Stimulated activated CD4-positive, alpha-beta T cell treated with anti-CD3 and anti-CD28 coated beads, Interleukin-4, amount 100 ng/mL, for 1 hour (primary cell): Measurements from ENCODE around the gene NR2F1.
A peak's percentile ranks its signal among the peaks of the same experiment; 100 is the strongest.

Experiments
- DNase-seq: peaks from one replicate; pipeline ENCODE4 v3.0.0-alpha.2; 2020

Gene NR2F1

DNA sequence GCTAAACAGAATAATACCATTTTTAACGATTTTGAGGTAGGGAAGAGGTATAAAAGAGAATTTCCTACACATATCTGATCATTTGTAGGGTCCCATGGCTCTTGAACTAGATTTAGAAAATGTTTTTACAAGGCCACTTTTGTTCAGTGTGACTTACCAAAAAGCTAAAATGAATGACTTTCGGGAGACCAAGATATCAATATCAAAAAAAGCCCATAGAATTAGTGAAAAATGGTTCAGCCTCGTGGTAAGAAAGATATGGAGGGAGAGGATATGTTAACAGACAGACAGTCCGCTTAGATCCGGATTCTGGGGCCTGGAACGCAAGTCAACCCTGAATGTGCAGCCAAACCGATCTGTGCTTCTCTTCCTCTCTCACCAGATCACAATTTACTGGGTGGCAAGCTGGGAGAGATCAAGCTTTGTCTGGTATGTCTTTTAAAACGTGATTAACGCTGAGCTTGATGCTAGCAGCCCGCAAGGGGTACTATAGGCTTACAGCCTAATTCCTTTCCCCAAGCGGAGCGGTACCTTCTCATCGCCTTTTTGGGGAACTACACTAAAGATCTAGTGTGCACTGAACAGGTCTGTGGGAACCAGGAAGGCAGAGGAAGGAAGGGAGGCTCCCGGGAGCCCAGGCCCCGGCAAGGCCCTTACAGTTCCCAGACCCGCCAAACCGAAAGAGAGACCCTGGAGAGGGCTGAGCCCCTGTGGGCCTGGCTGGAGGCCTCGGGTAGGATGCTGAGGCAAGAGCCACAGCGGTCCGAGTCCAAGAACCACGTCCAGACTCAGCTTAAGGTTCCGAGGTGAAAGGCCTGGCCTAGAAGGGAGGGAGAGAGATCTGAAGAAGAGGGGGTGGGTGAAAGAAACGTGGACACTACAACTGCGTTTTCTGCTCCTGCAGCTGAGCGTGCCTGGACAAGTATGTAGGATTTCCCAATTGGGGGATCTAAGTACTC lies 4.9 kb upstream of the NR2F1 start:
- no peak for DNase-seq

DNA sequence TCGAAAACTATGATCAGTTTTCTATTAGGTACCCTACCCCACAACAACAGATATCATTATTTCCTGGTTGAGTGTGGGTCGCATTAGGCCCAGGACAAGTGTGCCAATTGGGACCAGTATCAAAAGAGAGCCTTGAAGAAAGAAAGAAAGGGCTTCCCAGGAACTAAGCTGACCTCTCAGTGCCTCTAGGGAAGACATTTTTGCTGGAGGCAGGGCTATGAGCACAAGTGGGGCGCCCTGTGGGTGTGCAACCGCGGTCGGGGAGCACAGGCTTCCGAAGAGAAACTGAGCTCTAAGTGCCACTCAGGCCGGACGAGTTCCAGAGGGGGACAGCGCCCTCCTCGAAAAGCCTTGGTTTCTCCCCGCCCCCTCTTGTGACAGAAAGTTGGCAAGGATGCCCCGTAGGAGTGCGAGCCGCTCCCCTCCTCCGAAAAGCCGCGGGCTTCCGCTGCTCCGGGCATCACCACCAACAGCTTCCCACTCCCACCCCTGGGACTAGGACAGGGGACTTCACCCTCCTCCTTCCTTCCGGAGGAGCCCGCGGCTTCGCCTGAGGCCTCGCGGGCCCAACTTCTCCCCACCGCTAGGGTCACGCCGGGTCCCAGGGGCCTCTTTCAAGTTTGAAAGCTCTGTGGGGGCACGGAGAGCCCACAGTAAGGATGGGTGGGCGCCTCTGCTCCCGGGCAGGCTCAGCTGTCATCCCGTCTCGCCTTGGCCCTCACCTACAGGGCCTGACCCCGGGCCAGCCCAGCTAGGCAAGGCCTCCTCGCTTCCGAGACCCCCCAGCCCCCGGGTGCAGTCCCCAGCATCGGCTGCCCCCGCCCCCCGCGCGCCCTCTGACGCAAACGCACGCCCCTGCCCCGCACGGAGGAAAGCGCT lies 4.0 kb upstream of the NR2F1 start:
- no peak for DNase-seq

DNA sequence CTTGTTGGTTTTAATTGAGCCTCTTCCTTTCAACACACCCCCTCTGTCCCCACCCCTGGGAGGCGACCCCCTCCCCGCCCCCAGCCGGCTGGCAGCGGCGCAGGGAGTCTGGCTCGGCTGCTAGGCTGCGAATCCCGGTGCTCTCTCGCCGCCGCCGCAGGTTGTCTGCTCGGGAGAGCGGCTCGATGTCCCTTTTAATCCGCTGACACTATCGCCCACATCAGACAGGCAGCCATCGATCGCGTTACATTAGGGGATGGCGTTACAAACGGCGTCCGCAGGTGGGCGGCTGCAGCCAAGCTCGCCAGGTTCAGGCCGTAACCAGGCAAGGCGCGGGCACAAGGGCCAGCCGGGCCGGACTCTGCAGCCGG lies 3.3 kb upstream of the NR2F1 start:
- no peak for DNase-seq

DNA sequence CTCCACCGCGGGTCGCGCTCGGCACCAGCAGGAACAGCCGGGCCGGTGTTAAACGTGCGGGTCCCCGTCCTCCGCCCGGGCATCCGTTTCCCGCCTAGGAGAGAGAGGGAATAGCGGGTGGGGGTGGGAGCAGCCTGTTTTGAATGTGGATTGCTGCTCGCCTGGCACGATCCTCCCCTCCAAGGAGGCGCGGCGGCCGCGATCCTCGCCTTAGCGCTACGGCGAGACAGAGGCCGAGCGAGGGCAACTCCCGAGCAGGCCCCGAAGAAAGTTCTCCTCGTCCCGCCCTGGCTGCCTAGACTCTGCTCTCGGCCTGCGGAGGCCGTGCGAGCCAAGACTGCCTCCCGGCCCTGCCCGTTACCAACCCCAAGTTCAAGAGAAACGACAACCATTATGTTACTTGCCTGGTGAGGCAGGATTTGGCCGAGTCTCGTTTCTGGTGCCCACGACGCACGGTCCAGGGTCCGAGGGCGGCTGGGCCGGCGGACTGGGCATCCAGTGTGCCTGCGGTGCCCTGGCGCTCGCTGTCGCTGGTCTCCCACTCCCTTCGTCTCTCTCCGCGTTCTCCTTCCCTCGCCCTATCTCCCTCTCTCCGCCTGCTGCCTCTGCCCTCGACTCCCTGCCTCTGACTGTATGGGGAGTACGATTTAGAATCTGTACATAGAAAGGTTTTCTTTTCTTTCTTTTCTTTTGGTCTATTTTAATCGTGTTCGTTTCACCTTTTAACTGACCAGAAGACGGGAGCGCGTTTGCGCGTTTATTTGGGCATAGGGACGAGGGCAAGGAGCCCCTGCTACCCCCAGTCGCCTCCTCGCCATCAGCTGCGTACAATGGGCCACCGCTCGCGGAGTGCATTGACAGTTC lies 2.7 kb upstream of the NR2F1 start:
- no peak for DNase-seq

DNA sequence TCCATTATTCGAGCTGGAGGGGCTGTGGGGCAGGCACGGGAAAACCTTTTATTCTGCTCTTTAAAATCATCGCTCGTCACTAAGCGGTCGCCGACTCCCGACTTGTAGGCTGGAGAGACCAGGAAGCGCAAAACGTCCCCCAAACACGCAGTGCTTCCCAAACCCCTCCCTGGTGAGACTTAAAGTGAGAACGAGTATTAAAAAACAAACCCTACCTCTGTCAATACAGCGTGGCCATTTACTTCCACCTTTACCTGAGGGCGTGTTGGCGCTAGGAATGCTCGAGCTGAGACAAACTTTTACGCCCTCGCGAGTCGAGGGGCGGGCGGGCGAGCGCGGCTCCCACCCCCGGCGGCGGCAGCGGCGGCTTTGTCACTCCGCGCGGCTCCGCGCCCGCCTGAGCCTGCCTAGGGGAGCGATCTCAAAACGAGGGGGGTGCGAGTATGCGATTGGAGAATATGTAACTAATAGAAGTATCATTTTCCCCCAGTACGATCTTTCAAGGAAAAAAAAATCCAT lies 2.0 kb upstream of the NR2F1 start, which contains the start of gene NR2F1-AS1:
NR2F1-AS1 (minus strand) TSS at position 293 of the 519 bp plus-strand sequence.
- no peak for DNase-seq

DNA sequence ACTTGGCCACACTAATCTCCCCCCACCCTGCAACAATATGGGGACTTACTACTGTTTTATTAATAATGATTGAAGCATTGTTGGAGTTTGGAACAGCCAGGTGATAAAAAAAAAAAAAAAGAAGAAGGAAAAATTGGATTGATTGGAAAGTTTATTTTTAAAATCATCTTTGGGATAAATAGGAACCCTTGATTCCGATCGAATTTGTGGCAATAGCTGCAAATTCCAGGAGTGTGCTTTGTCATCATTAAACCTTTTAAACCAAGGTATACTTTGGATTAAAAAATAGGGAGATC lies 907 bp upstream of the NR2F1 start:
- no peak for DNase-seq

DNA sequence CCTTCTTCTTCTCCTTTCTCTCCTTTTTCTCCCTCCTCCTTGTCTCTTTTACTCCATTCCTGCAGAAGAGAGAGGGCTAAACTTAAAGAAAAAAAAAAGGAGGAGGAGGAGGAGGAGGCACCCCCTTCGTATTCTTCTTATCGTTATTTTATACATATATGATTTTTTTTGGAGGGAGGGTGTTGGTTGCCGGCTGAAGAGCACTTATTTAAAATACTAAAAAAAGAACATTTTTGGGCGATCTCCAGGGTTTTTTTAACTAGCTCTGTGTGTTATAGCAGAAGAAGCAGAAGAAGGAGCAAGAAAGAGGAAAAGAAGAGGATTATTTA lies 381 bp downstream of the NR2F1 start:
- no peak for DNase-seq

DNA sequence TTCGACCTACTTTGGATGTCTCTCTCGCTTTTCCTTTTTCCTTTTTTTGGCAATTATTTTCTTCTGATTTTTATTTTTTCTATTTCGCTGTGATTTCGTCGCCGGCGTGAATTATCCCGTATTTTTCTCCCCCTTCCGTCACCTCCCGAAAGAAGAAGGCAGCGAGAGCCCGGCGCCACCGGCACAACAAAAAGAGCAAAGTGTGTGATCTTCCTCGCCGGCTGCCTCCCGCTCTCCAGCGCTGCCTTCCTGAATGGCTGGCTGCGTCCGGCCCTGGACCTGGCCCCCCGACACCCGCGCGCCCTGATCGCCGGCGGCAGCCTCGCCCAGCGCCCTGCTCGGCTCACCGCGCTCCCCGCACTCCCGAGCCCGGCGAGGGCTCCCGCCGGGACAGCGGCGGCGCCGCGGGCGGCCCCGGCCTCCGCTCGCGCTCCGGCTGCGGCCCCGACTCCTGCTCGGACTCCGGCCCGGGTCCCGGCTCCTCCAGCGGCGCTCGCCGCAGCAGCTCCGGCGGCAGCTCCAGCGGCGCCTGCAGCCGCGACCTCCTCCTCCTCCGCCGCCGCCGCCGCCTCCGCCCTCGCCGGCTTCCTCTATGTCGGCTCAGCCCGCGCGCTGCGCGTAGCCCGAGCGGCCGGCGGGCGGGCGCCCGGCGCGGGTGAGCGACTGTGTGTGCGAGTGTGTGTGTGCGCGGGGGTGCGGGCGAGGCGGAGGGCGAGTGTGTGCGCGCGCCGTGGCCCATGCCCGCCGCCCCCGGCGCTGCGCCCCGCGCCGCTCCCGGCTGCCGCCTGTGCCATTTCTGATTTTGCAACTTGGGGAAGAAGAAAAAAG lies 960 bp downstream of the NR2F1 start:
- peak; percentile 47 for DNase-seq

DNA sequence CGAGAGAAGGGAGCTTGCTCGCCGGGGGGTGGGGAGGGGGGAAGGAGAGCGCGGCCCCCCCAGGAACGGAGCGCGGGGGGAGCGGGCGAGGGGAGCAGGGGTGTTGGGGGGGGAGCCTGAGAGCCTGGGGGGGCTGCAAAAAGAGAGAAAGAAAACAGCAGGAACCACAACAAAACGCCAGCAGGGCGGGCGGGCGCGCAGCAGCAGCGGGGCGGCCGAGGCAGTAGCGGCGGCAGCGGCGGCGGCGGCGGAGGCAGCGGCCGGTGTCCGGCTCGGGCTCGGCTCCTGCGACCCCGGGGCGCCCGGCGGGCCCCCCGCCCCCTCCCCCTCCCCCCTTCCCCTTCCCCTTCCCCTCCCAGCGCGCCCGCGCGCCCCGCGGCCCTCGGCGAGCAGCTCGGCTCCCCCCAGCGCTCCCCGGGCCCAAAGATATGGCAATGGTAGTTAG lies 1.6 kb downstream of the NR2F1 start:
- no peak for DNase-seq

DNA sequence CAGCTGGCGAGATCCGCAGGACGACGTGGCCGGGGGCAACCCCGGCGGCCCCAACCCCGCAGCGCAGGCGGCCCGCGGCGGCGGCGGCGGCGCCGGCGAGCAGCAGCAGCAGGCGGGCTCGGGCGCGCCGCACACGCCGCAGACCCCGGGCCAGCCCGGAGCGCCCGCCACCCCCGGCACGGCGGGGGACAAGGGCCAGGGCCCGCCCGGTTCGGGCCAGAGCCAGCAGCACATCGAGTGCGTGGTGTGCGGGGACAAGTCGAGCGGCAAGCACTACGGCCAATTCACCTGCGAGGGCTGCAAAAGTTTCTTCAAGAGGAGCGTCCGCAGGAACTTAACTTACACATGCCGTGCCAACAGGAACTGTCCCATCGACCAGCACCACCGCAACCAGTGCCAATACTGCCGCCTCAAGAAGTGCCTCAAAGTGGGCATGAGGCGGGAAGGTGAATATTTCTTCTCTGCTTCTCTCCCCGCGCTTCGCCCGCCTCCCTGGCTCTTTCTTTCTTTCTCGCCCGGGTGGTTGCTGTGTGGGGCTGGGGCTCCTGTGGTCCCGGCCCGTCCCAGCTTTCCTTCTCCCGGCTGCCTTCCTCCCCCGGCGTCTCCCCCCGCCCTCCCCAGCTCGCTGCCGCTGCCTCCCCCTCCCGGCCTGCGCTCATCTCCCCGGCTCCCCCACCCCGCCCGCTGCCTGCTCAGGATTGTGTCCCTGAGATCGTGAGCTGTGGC lies 2.2 kb downstream of the NR2F1 start:
- DNase-seq = no peak

DNA sequence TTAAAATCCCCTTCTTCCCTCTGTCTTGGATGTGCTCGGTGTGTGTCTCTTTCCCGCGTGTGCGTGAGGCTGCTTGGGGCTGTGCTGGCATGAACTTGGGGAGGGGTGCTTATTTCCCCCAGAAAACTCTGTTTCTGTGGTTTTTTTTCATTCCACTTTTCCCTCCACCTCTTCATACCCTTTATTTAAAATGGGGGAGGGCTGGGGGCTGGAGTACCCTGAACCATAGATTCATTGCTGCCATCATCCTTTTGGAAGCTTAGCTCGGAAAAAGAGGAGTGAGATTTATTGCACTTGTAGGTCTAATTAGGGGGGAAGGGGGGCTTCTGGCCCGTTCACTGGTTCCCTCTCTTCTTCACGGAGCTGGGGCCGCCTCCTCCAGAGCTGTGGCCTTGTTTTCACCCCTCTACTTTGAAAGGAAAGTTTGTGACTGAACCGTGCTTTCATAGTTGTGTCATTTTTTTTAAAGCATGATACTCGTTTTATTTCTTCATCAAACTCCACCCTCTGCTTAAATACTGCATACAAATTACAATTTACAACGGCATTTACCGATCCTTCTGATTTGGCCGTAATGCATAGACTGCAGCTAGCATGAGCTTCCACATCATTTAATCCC lies 2.9 kb downstream of the NR2F1 start:
- DNase-seq = no peak

DNA sequence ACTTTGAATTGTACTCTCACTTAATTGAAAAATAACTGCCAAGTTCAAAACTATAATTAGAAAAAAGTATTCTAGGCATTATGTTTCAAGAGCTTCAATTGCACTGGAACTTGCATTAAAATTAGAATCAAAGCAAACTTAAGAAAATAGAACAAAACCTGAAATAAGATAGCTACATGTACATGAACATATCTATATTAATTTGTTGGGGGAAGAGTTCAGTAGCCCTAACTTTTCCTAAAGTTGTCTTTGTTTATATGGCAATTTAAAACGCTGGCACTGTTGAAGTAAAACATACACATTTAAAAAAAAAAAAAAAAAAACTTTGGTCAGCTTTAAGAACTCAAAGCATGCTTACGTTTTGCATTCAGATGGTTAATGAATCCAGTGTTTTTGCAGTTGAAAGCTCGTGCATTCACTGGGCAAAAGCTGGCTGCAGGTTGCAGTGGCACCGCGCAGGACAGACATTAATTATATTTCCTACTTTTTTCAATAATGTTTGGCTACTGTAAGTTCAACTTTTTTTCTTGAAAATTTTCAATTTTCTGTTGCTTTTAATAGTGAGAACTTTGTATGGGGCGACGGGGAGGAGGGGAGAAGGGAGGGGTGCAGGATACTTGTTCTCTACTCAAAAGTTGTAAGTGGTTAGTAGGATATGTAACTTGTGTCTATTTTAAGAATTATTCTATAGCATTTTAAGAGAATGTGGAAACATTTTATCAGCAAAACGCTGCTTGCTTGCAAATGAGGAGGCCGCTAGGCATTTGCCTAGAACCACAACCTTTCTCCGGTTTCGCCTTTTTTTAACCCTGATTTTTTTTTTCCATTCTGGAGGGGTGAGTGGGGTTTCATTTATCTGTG lies 3.9 kb downstream of the NR2F1 start:
- no peak for DNase-seq

DNA sequence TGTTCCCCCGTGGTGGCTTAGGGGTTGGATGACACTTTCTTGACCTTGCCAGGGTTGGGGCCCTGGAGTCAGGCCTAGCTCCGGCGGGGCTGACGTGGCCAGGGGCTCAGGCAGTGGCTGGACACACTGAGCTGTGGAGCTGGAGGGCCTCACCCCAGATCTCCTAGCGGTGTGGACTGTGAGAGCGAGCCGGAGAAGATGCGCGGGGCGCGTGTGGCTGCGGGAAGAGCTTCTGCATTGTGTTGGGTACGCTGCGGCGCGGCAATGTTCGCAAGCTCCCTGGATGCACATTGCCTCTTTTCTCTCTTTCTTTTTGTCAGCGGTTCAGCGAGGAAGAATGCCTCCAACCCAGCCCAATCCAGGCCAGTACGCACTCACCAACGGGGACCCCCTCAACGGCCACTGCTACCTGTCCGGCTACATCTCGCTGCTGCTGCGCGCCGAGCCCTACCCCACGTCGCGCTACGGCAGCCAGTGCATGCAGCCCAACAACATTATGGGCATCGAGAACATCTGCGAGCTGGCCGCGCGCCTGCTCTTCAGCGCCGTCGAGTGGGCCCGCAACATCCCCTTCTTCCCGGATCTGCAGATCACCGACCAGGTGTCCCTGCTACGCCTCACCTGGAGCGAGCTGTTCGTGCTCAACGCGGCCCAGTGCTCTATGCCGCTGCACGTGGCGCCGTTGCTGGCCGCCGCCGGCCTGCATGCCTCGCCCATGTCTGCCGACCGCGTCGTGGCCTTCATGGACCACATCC lies 4.8 kb downstream of the NR2F1 start:
- no peak for DNase-seq

DNA sequence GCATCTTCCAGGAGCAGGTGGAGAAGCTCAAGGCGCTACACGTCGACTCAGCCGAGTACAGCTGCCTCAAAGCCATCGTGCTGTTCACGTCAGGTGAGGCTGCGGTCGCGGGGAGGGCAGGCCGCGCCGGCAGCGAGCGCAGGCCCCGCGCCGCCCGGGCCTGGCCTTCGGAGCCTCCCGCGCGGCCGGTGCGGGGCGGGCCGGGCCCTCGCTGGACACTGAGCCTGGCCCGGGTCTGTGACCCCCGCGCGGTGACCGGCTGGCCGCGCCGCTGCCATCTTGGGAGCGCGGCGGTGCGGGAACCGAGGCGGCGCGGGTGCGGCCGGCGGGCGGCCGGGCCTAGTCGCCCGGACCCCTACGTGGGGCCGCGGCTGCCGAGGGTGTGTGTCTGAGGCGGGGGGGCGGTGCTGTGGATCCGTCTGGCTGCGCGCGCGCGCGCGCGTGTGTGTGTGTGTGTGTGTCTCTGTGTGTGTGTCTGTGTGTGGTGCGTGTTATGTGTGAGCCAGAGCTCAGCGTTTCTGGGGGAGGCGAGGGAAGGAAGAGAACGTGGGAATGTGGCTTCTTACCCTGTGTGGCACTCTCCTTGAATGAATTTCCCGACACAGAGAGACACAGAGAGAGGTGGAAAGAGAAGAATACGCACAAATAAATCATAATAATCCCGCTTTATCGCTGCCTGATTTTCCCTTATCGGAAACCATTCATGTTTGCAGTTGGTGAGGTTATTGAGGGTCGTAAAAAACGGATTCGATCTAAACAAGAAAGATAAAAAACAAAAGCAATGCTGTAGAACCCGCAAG lies 5.5 kb downstream of the NR2F1 start:
- DNase-seq = no peak

DNA sequence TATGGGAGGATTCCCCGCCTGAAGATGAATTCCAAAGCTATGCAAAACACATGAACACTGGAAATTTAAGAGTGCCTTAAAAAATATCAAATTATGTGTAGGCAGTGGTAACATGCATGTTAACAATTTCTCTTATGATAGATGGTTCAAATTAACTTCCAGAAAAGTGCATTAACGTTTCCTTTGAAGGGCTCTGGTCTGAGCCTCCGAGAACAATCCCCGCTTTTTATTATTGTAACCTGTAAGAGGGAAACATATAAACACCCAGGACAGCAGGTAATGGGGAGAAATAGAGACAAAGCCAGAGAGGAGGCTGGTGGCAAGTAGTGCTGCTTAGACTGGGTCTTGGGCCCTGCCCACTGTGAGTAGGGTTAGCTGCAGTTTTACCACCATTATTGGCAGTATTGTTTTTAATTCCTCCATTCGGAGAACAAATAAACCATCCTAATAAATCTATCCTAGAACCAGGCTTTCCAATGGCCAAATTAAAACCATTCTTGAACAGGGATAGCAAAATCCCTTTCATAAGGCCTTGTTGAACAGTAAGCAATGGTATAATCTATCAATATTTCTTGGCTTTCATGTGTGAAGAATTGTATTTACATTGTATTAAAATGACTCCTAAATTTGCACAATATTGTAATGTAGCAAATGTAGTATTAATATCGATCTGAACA lies 6.3 kb downstream of the NR2F1 start:
- DNase-seq = no peak

DNA sequence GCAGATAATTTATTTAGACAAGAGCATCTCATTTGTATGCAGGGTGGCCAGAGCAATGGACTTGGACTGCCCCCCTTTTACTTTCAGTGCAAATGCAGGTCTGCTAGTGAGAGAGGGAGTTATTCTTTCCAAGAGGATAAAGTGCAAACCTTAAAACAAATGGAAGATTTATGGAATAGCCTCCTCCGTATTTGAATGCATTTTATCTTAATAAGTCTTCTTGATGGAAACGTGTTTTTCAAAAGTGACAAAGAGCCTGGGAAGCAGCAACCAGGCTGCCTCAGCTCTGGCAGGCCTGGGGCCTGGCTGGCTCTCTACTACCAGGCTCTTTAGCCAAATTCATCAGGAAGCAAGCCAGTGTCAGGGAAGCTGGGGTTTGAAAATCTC lies 6.8 kb downstream of the NR2F1 start:
- no peak for DNase-seq

DNA sequence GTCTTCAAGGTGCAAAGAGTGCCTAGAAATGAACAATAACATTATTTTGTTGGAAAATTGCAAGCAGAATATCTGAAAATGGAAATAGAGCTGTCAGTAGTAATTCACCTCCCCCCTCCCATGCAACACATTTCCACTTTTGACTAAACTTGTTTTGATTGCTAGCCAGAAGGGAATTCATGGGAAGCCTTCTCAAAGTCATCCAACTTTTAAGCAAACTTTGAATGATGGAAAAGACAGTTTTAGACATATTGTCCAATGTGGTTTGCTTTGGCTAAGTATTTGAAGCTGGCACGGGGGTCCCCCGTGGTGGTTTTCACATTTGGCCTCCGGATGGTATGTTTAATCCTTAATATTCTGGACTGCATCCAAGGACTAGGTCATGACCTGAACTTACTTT lies 7.5 kb downstream of the NR2F1 start:
- no peak for DNase-seq
